Adipocyte (in vitro differentiated cells): ENCODE measurements around the gene EIF3K.
"Not testable (repeated sequence)": the region's sequence is repeated elsewhere in the genome, so short reads cannot be mapped to it uniquely, and the experiment has no call there.

Experiments
- DNase-seq: peaks from one replicate; pipeline ENCODE4 v3.0.0-alpha.2; 2015; ENCODE audit warnings: low read depth
- H3K27me3 ChIP-seq: replicated peaks from 2 replicates; pipeline ENCODE4 v1.7.0; 2013; ENCODE audit warnings: mild to moderate bottlenecking, low read length, moderate library complexity; ENCODE audit not compliant: control insufficient read depth, insufficient read depth
- H3K36me3 ChIP-seq: 2 replicates; pipeline ENCODE4 v1.7.0; 2013; ENCODE audit warnings: low read length, mild to moderate bottlenecking, moderate library complexity; ENCODE audit not compliant: control insufficient read depth, insufficient read depth, severe bottlenecking
- H3K4me1 ChIP-seq: 2 replicates; pipeline ENCODE4 v1.7.0; 2013; ENCODE audit warnings: mild to moderate bottlenecking, low read length, moderate library complexity; ENCODE audit not compliant: control insufficient read depth, insufficient read depth
- H3K4me3 ChIP-seq: 2 replicates; pipeline ENCODE4 v1.7.0; 2013; ENCODE audit warnings: mild to moderate bottlenecking, low read length, moderate library complexity
- H3K9ac ChIP-seq: 2 replicates; pipeline ENCODE4 v1.7.0; 2013; ENCODE audit warnings: mild to moderate bottlenecking, low read length, moderate library complexity
- H3K9me3 ChIP-seq: 2 replicates; pipeline ENCODE4 v1.7.0; 2013; ENCODE audit warnings: mild to moderate bottlenecking, low read length, moderate library complexity; ENCODE audit not compliant: control insufficient read depth

EIF3K gene

GRCh38 chr19:38618590-38619360 is at the start of gene EIF3K:
Gene EIF3K, plus strand, starts transcription at chr19:38619188. Its CDS starts 81 bp downstream, at chr19:38619269.
- Histone ChIP-seq H3K4me1 (peaks cover 16% of the 10 kb centered on the region), H3K4me3 (peak within 1 kb of the TSS; percentile 90), H3K27me3 (no peaks in the 10 kb centered on the region), H3K9ac (peak within 1 kb of the TSS; percentile 97), H3K36me3 (peaks cover 27% of the 10 kb centered on the region), H3K9me3 (no peaks in the 10 kb centered on the region)
- peak; percentile 100 for DNase-seq

- H3K9me3 ChIP-seq: no peaks in the 10 kb centered on the region
- peaks cover 18% of the 10 kb centered on the region for H3K27me3 ChIP-seq
- no peak overlapping the region for H3K9ac ChIP-seq
- no peaks in the 10 kb centered on the region for H3K4me1 ChIP-seq
- no peaks in the 10 kb centered on the region for H3K36me3 ChIP-seq
- no peak for DNase-seq
- H3K4me3 ChIP-seq: no peak overlapping the region
These were observed 49.5 kb upstream of the EIF3K start for GRCh38 chr19:38569368-38569983.

GRCh38 chr19:38571682-38572081 is 47.3 kb upstream of the EIF3K start:
- Histone ChIP-seq H3K4me1 (no peaks in the 10 kb centered on the region), H3K9me3 (no peaks in the 10 kb centered on the region), H3K27me3 (peaks cover 13% of the 10 kb centered on the region), H3K9ac (no peak overlapping the region), H3K4me3 (no peak overlapping the region), H3K36me3 (no peaks in the 10 kb centered on the region)
- no peak for DNase-seq

- no peak for DNase-seq
- H3K9me3 ChIP-seq: no peaks in the 10 kb centered on the region
- H3K27me3 ChIP-seq: no peaks in the 10 kb centered on the region
- no peaks in the 10 kb centered on the region for H3K36me3 ChIP-seq
- H3K4me1 ChIP-seq: no peaks in the 10 kb centered on the region
- H3K4me3 ChIP-seq: no peak overlapping the region
- no peak overlapping the region for H3K9ac ChIP-seq
These were observed 41.2 kb upstream of the EIF3K start for GRCh38 chr19:38577826-38578225.

- DNase-seq, H3K4me1 ChIP-seq, H3K9me3 ChIP-seq, H3K9ac ChIP-seq, H3K36me3 ChIP-seq, H3K27me3 ChIP-seq, H3K4me3 ChIP-seq: not testable (repeated sequence)
These were observed 39.7 kb upstream of the EIF3K start for GRCh38 chr19:38579304-38579703.

- DNase-seq: no peak
- H3K27me3 ChIP-seq: no peaks in the 10 kb centered on the region
- no peak overlapping the region for H3K4me3 ChIP-seq
- no peaks in the 10 kb centered on the region for H3K9me3 ChIP-seq
- H3K9ac ChIP-seq: no peak overlapping the region
- H3K4me1 ChIP-seq: no peaks in the 10 kb centered on the region
- no peaks in the 10 kb centered on the region for H3K36me3 ChIP-seq
These were observed 38.9 kb upstream of the EIF3K start for GRCh38 chr19:38580080-38580479.

GRCh38 chr19:38583219-38583984 is 35.6 kb upstream of the EIF3K start:
- Histone ChIP-seq H3K4me3 (no peak overlapping the region), H3K36me3 (no peaks in the 10 kb centered on the region), H3K4me1 (no peaks in the 10 kb centered on the region), H3K27me3 (no peaks in the 10 kb centered on the region), H3K9me3 (no peaks in the 10 kb centered on the region), H3K9ac (no peak overlapping the region)
- DNase-seq: no peak

GRCh38 chr19:38583985-38584305 is 35.0 kb upstream of the EIF3K start:
- Histone ChIP-seq H3K9ac (no peak overlapping the region), H3K27me3 (no peaks in the 10 kb centered on the region), H3K36me3 (no peaks in the 10 kb centered on the region), H3K4me3 (no peak overlapping the region), H3K9me3 (no peaks in the 10 kb centered on the region), H3K4me1 (no peaks in the 10 kb centered on the region)
- DNase-seq: no peak

- Histone ChIP-seq H3K9me3 (no peaks in the 10 kb centered on the region), H3K4me3 (no peak overlapping the region), H3K36me3 (no peaks in the 10 kb centered on the region), H3K27me3 (no peaks in the 10 kb centered on the region), H3K9ac (no peak overlapping the region), H3K4me1 (no peaks in the 10 kb centered on the region)
- DNase-seq: no peak
These were observed 31.4 kb upstream of the EIF3K start for GRCh38 chr19:38587562-38587961.

- H3K36me3 ChIP-seq: no peaks in the 10 kb centered on the region
- DNase-seq: no peak
- no peak overlapping the region for H3K4me3 ChIP-seq
- H3K9me3 ChIP-seq: no peaks in the 10 kb centered on the region
- H3K27me3 ChIP-seq: no peaks in the 10 kb centered on the region
- no peak overlapping the region for H3K9ac ChIP-seq
- H3K4me1 ChIP-seq: no peaks in the 10 kb centered on the region
These were observed 30.9 kb upstream of the EIF3K start for GRCh38 chr19:38588041-38588440.

- Histone ChIP-seq H3K9ac (no peak overlapping the region), H3K36me3 (no peaks in the 10 kb centered on the region), H3K27me3 (peaks cover 13% of the 10 kb centered on the region), H3K9me3 (no peaks in the 10 kb centered on the region), H3K4me1 (no peaks in the 10 kb centered on the region), H3K4me3 (no peak overlapping the region)
- no peak for DNase-seq
These were observed 26.0 kb upstream of the EIF3K start for GRCh38 chr19:38592940-38593339.
